BLaER1 treated with 17β-estradiol and CSF1 and Interleukin-3, amounts not matched to agents 10 nM and 100 nM (cell line): Measurements from ENCODE around the gene COL15A1.

Source experiments
- H3K27ac ChIP-seq, 11 experiments: shearing (Covaris generic); formaldehyde crosslinking; 2 replicates each; pipeline ENCODE4 v1.8.1; 2022
- H3K27me3 ChIP-seq, 11 experiments: shearing (Covaris generic); formaldehyde crosslinking; 2 replicates each; pipeline ENCODE4 v1.8.1; 2022
- H3K36me3 ChIP-seq, 11 experiments: shearing (Covaris generic); formaldehyde crosslinking; 2 replicates each; pipeline ENCODE4 v1.8.1; 2022
- H3K4me1 ChIP-seq, 10 experiments: shearing (Covaris generic); formaldehyde crosslinking; 2 replicates each; pipeline ENCODE4 v1.8.1; 2022
- H3K4me2 ChIP-seq, 11 experiments: shearing (Covaris generic); formaldehyde crosslinking; 2 replicates each; pipeline ENCODE4 v1.8.1; 2022
- H3K4me3 ChIP-seq, 10 experiments: shearing (Covaris generic); formaldehyde crosslinking; 2 replicates each; pipeline ENCODE4 v1.8.1; 2022
- H3K9ac ChIP-seq, 11 experiments: shearing (Covaris generic); formaldehyde crosslinking; 2 replicates each; pipeline ENCODE4 v1.8.1; 2022
- H3K9me3 ChIP-seq, 11 experiments: shearing (Covaris generic); formaldehyde crosslinking; replicated peaks in 1 of 11; 2 replicates each; pipeline ENCODE4 v1.8.1; 2022
- H4K20me1 ChIP-seq, 11 experiments: shearing (Covaris generic); formaldehyde crosslinking; 2 replicates each; pipeline ENCODE4 v1.8.1; 2022
- Cebpa-rat ChIP-seq, 11 experiments: shearing (Covaris generic); IDR thresholded peaks; 2 replicates each; pipeline ENCODE4 v1.8.1; 2022

Gene COL15A1

GRCh38 chr9:98992107-98992884 lies 48.6 kb downstream of the COL15A1 start:
- Histone ChIP-seq H3K9ac (peak overlapping the region in 1 of 11 experiments; percentile 14; a peak in 1 of 22 replicates), H3K4me2 (peak overlapping the region; percentile 65 to 93 (median 83)), H3K4me1 (peaks cover 21 to 63% (median 51%) of the 10 kb centered on the region in 10 experiments), H3K36me3 (no peaks in the 10 kb centered on the region), H3K27ac (peak overlapping the region in 2 of 11 experiments; percentile 47 to 65; a peak in 2 of 22 replicates), H3K9me3 (peaks cover 0 to 25% (median 14%) of the 10 kb centered on the region in 11 experiments; a peak in 18 of 22 replicates), H4K20me1 (peaks cover 0 to 38% (median 4%) of the 10 kb centered on the region in 11 experiments; a peak in 9 of 22 replicates), H3K4me3 (peak overlapping the region in 2 of 10 experiments; percentile 8 to 9; a peak in 1 of 20 replicates), H3K27me3 (peaks cover 72 to 98% (median 90%) of the 10 kb centered on the region in 11 experiments)
- no peak for TF ChIP-seq Cebpa-rat (IDR thresholded peaks at IDR 0.05)

GRCh38 chr9:98992885-98993569 lies 49.3 kb downstream of the COL15A1 start:
- H3K27ac ChIP-seq = peak overlapping the region in 6 of 11 experiments; percentile 17 to 65 (median 36); a peak in 8 of 22 replicates
- peak overlapping the region; percentile 65 to 93 (median 83) for H3K4me2 ChIP-seq
- peaks cover 0 to 25% (median 14%) of the 10 kb centered on the region in 11 experiments; a peak in 18 of 22 replicates for H3K9me3 ChIP-seq
- H3K4me3 ChIP-seq = peak overlapping the region in 3 of 10 experiments; percentile 6 to 25 (median 24); a peak in 3 of 20 replicates
- H3K4me1 ChIP-seq = peaks cover 28 to 69% (median 58%) of the 10 kb centered on the region in 10 experiments
- H3K9ac ChIP-seq = peak overlapping the region in 4 of 11 experiments; percentile 8 to 38 (median 12); a peak in 4 of 22 replicates
- peaks cover 69 to 97% (median 90%) of the 10 kb centered on the region in 11 experiments for H3K27me3 ChIP-seq
- peaks cover 0 to 37% (median 6%) of the 10 kb centered on the region in 11 experiments; a peak in 9 of 22 replicates for H4K20me1 ChIP-seq
- no peaks in the 10 kb centered on the region for H3K36me3 ChIP-seq
- no peak for TF ChIP-seq Cebpa-rat (IDR thresholded peaks at IDR 0.05)

- no peak for TF ChIP-seq Cebpa-rat (IDR thresholded peaks at IDR 0.05)
- H3K4me2 ChIP-seq = peak overlapping the region; percentile 65 to 93 (median 83)
- H4K20me1 ChIP-seq = peaks cover 0 to 42% (median 6%) of the 10 kb centered on the region in 11 experiments; a peak in 9 of 22 replicates
- peaks cover 69 to 97% (median 90%) of the 10 kb centered on the region in 11 experiments for H3K27me3 ChIP-seq
- peak overlapping the region in 3 of 11 experiments; percentile 8 to 38 (median 11); a peak in 3 of 22 replicates for H3K9ac ChIP-seq
- no peaks in the 10 kb centered on the region for H3K36me3 ChIP-seq
- peak overlapping the region in 3 of 10 experiments; percentile 6 to 25 (median 24); a peak in 3 of 20 replicates for H3K4me3 ChIP-seq
- peaks cover 34 to 73% (median 63%) of the 10 kb centered on the region in 10 experiments for H3K4me1 ChIP-seq
- peak overlapping the region in 6 of 11 experiments; percentile 17 to 65 (median 36); a peak in 8 of 22 replicates for H3K27ac ChIP-seq
- H3K9me3 ChIP-seq = peaks cover 0 to 25% (median 14%) of the 10 kb centered on the region in 11 experiments; a peak in 18 of 22 replicates
Observed at GRCh38 chr9:98993570-98993945, 49.9 kb downstream of the COL15A1 start.

- Histone ChIP-seq H3K9me3 (peaks cover 0 to 25% (median 14%) of the 10 kb centered on the region in 11 experiments; a peak in 18 of 22 replicates), H3K36me3 (no peaks in the 10 kb centered on the region), H3K27me3 (peaks cover 72 to 94% (median 85%) of the 10 kb centered on the region in 11 experiments), H3K27ac (peak overlapping the region in 1 of 11 experiments; percentile 30; a peak in 1 of 22 replicates), H3K4me3 (no peak overlapping the region), H3K9ac (no peak overlapping the region; a peak in 1 of 22 replicates), H3K4me2 (peak overlapping the region in 6 of 11 experiments; percentile 12 to 93 (median 78); a peak in 10 of 22 replicates), H3K4me1 (peaks cover 34 to 76% (median 65%) of the 10 kb centered on the region in 10 experiments), H4K20me1 (peaks cover 0 to 48% (median 6%) of the 10 kb centered on the region in 11 experiments; a peak in 9 of 22 replicates)
- TF ChIP-seq Cebpa-rat (IDR thresholded peaks at IDR 0.05) = no peak
Observed at GRCh38 chr9:98994172-98995058, 50.7 kb downstream of the COL15A1 start.

- Histone ChIP-seq H3K36me3 (no peaks in the 10 kb centered on the region), H3K4me1 (peaks cover 34 to 70% (median 58%) of the 10 kb centered on the region in 10 experiments), H3K4me3 (no peak overlapping the region), H3K9me3 (peaks cover 0 to 25% (median 14%) of the 10 kb centered on the region in 11 experiments; a peak in 18 of 22 replicates), H3K9ac (no peak overlapping the region), H3K4me2 (peak overlapping the region in 4 of 11 experiments; percentile 59 to 83 (median 78); a peak in 6 of 22 replicates), H3K27ac (no peak overlapping the region), H4K20me1 (peaks cover 0 to 48% (median 6%) of the 10 kb centered on the region in 11 experiments; a peak in 9 of 22 replicates), H3K27me3 (peaks cover 68 to 87% (median 80%) of the 10 kb centered on the region in 11 experiments)
- no peak for TF ChIP-seq Cebpa-rat (IDR thresholded peaks at IDR 0.05)
Observed at GRCh38 chr9:98995059-98995671, 51.5 kb downstream of the COL15A1 start.

GRCh38 chr9:98995971-98996504 lies 52.3 kb downstream of the COL15A1 start:
- H3K27ac ChIP-seq = no peak overlapping the region
- H3K4me3 ChIP-seq = no peak overlapping the region
- peaks cover 59 to 78% (median 72%) of the 10 kb centered on the region in 11 experiments for H3K27me3 ChIP-seq
- no peak overlapping the region for H3K4me2 ChIP-seq
- peaks cover 0 to 19% (median 10%) of the 10 kb centered on the region in 11 experiments; a peak in 18 of 22 replicates for H3K9me3 ChIP-seq
- H3K4me1 ChIP-seq = peaks cover 34 to 69% (median 59%) of the 10 kb centered on the region in 10 experiments
- TF ChIP-seq Cebpa-rat (IDR thresholded peaks at IDR 0.05) = no peak
- no peaks in the 10 kb centered on the region for H3K36me3 ChIP-seq
- H4K20me1 ChIP-seq = peaks cover 0 to 48% (median 6%) of the 10 kb centered on the region in 11 experiments; a peak in 9 of 22 replicates
- no peak overlapping the region for H3K9ac ChIP-seq

GRCh38 chr9:98997604-98998003 lies 53.9 kb downstream of the COL15A1 start:
- H3K27me3 ChIP-seq = peaks cover 45 to 63% (median 58%) of the 10 kb centered on the region in 11 experiments
- H3K27ac ChIP-seq = no peak overlapping the region
- TF ChIP-seq Cebpa-rat (IDR thresholded peaks at IDR 0.05) = no peak
- H4K20me1 ChIP-seq = peaks cover 0 to 41% (median 6%) of the 10 kb centered on the region in 11 experiments; a peak in 9 of 22 replicates
- H3K4me1 ChIP-seq = peaks cover 27 to 78% (median 64%) of the 10 kb centered on the region in 10 experiments
- H3K9ac ChIP-seq = no peak overlapping the region
- H3K9me3 ChIP-seq = peaks cover 0 to 6% (median 0%) of the 10 kb centered on the region in 11 experiments; a peak in 3 of 22 replicates
- H3K36me3 ChIP-seq = no peaks in the 10 kb centered on the region
- peak overlapping the region; percentile 19 to 74 (median 45) for H3K4me2 ChIP-seq
- no peak overlapping the region for H3K4me3 ChIP-seq
